Neural cell (in vitro differentiated cells): ENCODE measurements around the gene SH3RF3. TPM values are rescaled to one million over a fixed set of nuclear protein-coding genes. Genes with fewer than 3 reads are reported as not detected.

Experiments used
- H2AFZ ChIP-seq: fragments of 200-600, 300-800 bp; sonication (generic), shearing (Covaris generic); 2 replicates; pipeline ENCODE4 v1.6.0; 2014; ENCODE audit warnings: low read depth, mild to moderate bottlenecking, antibody characterized with exemption, low read length, moderate library complexity
- H3F3A ChIP-seq: fragments of 200-600 bp; shearing (Covaris generic); 2 replicates; pipeline ENCODE4 v1.6.1; 2016; ENCODE audit warnings: mild to moderate bottlenecking, moderate library complexity, mixed read lengths, antibody characterized with exemption, low read length; ENCODE audit not compliant: insufficient read depth, poor library complexity, severe bottlenecking
- H3K27ac ChIP-seq: fragments of 200-600, 300-800 bp; sonication (generic), shearing (Covaris generic); 2 replicates; pipeline ENCODE4 v1.5.1; 2014; ENCODE audit warnings: mild to moderate bottlenecking, low read length, moderate library complexity
- H3K27me3 ChIP-seq: fragments of 300-800, 200-600 bp; sonication (generic), shearing (Covaris generic); 2 replicates; pipeline ENCODE4 v1.6.0; 2014; ENCODE audit warnings: mild to moderate bottlenecking, low read depth, low read length, moderate library complexity; ENCODE audit not compliant: insufficient read depth
- H3K36me3 ChIP-seq: fragments of 300-800, 200-600 bp; sonication (generic), shearing (Covaris generic); 2 replicates; pipeline ENCODE4 v1.5.1; 2014; ENCODE audit warnings: mild to moderate bottlenecking, antibody characterized with exemption, low read length, moderate library complexity; ENCODE audit not compliant: insufficient read depth
- H3K4me2 ChIP-seq: fragments of 300-800, 200-600 bp; sonication (generic), shearing (Covaris generic); 2 replicates; pipeline ENCODE4 v1.6.0; 2014; ENCODE audit warnings: mild to moderate bottlenecking, low read length
- H3K4me3 ChIP-seq: fragments of 300-800, 200-600 bp; sonication (generic), shearing (Covaris generic); 2 replicates; pipeline ENCODE4 v1.5.1; 2014; ENCODE audit warnings: mild to moderate bottlenecking, low read length, moderate library complexity
- H3K79me2 ChIP-seq: fragments of 200-600 bp; shearing (Covaris generic); replicated peaks from 2 replicates; pipeline ENCODE4 v1.6.0; 2014; ENCODE audit warnings: mild to moderate bottlenecking, low read length, moderate library complexity; ENCODE audit not compliant: insufficient read depth
- H3K9ac ChIP-seq: fragments of 300-800, 200-600 bp; sonication (generic), shearing (Covaris generic); 2 replicates; pipeline ENCODE4 v1.6.1; 2016; ENCODE audit warnings: mild to moderate bottlenecking, low read length, mixed read lengths
- H3K9me2 ChIP-seq: fragments of 200-600 bp; shearing (Covaris generic); 2 replicates; pipeline ENCODE4 v1.6.1; 2016; ENCODE audit warnings: mild to moderate bottlenecking, low read length, mixed read lengths; ENCODE audit not compliant: insufficient read depth
- H3K9me3 ChIP-seq: fragments of 200-600, 300-800 bp; sonication (generic), shearing (Covaris generic); 2 replicates; pipeline ENCODE4 v1.6.1; 2016; ENCODE audit warnings: mild to moderate bottlenecking, mixed run types, low read length, moderate library complexity, mixed read lengths
- H4K20me1 ChIP-seq: fragments of 200-600 bp; shearing (Covaris generic); 2 replicates; pipeline ENCODE4 v1.6.1; 2016; ENCODE audit warnings: mild to moderate bottlenecking, mixed run types; ENCODE audit not compliant: insufficient read depth
- CTCF ChIP-seq: fragments of 450-650 bp; IDR thresholded peaks from 2 replicates; pipeline ENCODE4 v1.5.1; 2014; ENCODE audit warnings: antibody characterized with exemption, mild to moderate bottlenecking, moderate library complexity; ENCODE audit not compliant: poor library complexity, severe bottlenecking
- EP300 ChIP-seq: fragments of 450-650 bp; conservative IDR thresholded peaks from 2 replicates; pipeline ENCODE4 v1.6.1; 2014; ENCODE audit warnings: antibody characterized with exemption, mild to moderate bottlenecking, moderate library complexity; ENCODE audit not compliant: poor library complexity, severe bottlenecking
- EZH2 ChIP-seq: fragments of 200-600, 300-800 bp; shearing (Covaris generic), sonication (generic); IDR thresholded peaks from 2 replicates; pipeline ENCODE4 v1.6.1; 2014; ENCODE audit warnings: antibody characterized with exemption, low read length, borderline replicate concordance, mild to moderate bottlenecking; ENCODE audit not compliant: insufficient read depth, poor library complexity, severe bottlenecking
- MXI1 ChIP-seq: fragments of 450-650 bp; conservative IDR thresholded peaks from 2 replicates; pipeline ENCODE4 v1.6.1; 2014; ENCODE audit warnings: antibody characterized with exemption, mild to moderate bottlenecking; ENCODE audit not compliant: poor library complexity, severe bottlenecking
- POLR2AphosphoS5 ChIP-seq: IDR thresholded peaks from 2 replicates; pipeline ENCODE4 v1.6.1; 2012
- RAD21 ChIP-seq: fragments of 450-650 bp; conservative IDR thresholded peaks from 2 replicates; pipeline ENCODE4 v1.6.1; 2014; ENCODE audit warnings: antibody characterized with exemption, mild to moderate bottlenecking, moderate library complexity
- REST ChIP-seq: IDR thresholded peaks from 2 replicates; pipeline ENCODE4 v1.6.1; 2012; ENCODE audit warnings: borderline replicate concordance
- TAF1 ChIP-seq: IDR thresholded peaks from 2 replicates; pipeline ENCODE4 v1.6.1; 2012; ENCODE audit warnings: low read depth
- polyA plus RNA-seq: library from polyadenylated mRNA; depleted of rRNA; stranded (reverse); fragments of >200 nt; gene quantifications from 2 replicates; pipeline ENCODE4 v1.2.3, GENCODE V29; 2014

The SH3RF3 gene
- polyA plus RNA-seq, 1 donor from 2014 or later, result 0.53 TPM

GRCh38 chr2:109242654-109243331 is 113.8 kb downstream of the SH3RF3 start:
- Histone ChIP-seq H3K36me3 (no peaks in the 10 kb centered on the region), H3F3A (no peaks in the 10 kb centered on the region), H3K9me3 (no peaks in the 10 kb centered on the region), H3K4me2 (no peak overlapping the region), H2AFZ (no peak overlapping the region), H3K27me3 (no peaks in the 10 kb centered on the region), H3K4me3 (no peak overlapping the region), H4K20me1 (no peaks in the 10 kb centered on the region), H3K27ac (no peak overlapping the region), H3K9me2 (no peaks in the 10 kb centered on the region), H3K9ac (no peak overlapping the region), H3K79me2 (no peaks in the 10 kb centered on the region)
- no peak for TF ChIP-seq MXI1
- TF ChIP-seq RAD21, result no peak
- TF ChIP-seq CTCF, result no peak
- no peak for TF ChIP-seq REST
- TF ChIP-seq EP300, result no peak
- TF ChIP-seq EZH2, result no peak
- no peak for TF ChIP-seq TAF1

- Histone ChIP-seq H3K9ac (no peak overlapping the region), H3F3A (no peaks in the 10 kb centered on the region), H3K9me2 (no peaks in the 10 kb centered on the region), H3K4me2 (no peak overlapping the region), H4K20me1 (no peaks in the 10 kb centered on the region), H3K4me3 (no peak overlapping the region), H2AFZ (no peak overlapping the region), H3K79me2 (no peaks in the 10 kb centered on the region), H3K36me3 (no peaks in the 10 kb centered on the region), H3K9me3 (no peaks in the 10 kb centered on the region), H3K27me3 (no peaks in the 10 kb centered on the region), H3K27ac (no peak overlapping the region)
- TF ChIP-seq TAF1, result no peak
- no peak for TF ChIP-seq RAD21
- no peak for TF ChIP-seq MXI1
- TF ChIP-seq CTCF, result no peak
- no peak for TF ChIP-seq REST
- no peak for TF ChIP-seq POLR2AphosphoS5
Measured at GRCh38 chr2:109243526-109244303, 114.7 kb downstream of the SH3RF3 start.
